ENCODE data around the gene TMEM175. TPM values are rescaled to one million over a fixed set of nuclear protein-coding genes. Genes with fewer than 3 reads are reported as not detected.

TMEM175 gene, protein sequence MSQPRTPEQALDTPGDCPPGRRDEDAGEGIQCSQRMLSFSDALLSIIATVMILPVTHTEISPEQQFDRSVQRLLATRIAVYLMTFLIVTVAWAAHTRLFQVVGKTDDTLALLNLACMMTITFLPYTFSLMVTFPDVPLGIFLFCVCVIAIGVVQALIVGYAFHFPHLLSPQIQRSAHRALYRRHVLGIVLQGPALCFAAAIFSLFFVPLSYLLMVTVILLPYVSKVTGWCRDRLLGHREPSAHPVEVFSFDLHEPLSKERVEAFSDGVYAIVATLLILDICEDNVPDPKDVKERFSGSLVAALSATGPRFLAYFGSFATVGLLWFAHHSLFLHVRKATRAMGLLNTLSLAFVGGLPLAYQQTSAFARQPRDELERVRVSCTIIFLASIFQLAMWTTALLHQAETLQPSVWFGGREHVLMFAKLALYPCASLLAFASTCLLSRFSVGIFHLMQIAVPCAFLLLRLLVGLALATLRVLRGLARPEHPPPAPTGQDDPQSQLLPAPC
- 146 TPM for polyA plus RNA-seq (2012; ENCODE audit: insufficient read depth, insufficient read length, low read depth)

GRCh38 chr4:931960-932712 lies at the start of gene TMEM175, which contains the start of gene GAK:
Gene TMEM175 (plus strand): TSS chr4:932460. CDS start chr4:947740, 15,280 bp downstream.
Gene GAK (minus strand): TSS chr4:932316. CDS start chr4:932187, 129 bp downstream.
- H3K27me3 ChIP-seq, result no peaks in the 10 kb centered on the region
- H3K9me3 ChIP-seq, result no peaks in the 10 kb centered on the region
- no peaks in the 10 kb centered on the region; the same call in 1 of the 2 replicates for H3K4me1 ChIP-seq
- peak; percentile 98 for DNase-seq
- TF ChIP-seq CTCF (IDR thresholded peaks at IDR 0.05; ENCODE audit: low read depth, low read length), result no peak
- no peaks in the 10 kb centered on the region; the same call in 1 of the 2 replicates for H3K36me3 ChIP-seq
- H3K4me3 ChIP-seq (ENCODE audit: low read depth, low read length), result peak within 1 kb of the TSS; percentile 96

DNA sequence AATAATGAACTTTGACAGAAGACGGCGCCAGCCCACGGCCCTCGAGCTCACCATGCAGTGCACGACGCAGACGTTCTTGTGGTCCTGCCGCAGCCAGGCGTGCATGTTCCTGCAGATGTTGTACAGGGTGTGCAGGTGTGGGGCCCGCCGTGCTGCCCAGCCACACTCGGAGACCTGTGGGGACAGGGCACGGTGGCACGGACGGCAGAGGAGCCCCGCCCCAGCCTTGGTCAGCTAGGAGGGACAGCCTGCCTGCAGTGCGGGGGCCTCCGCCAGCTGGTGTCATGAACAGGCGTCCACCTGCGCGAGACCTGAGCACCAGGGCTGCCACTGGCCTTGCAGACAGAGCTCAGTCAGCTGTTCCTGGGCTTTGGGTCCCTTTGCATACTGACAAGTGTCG lies 49.6 kb upstream of the TMEM175 start:
- Histone ChIP-seq H3K4me1 (no peaks in the 10 kb centered on the region), H3K27me3 (no peaks in the 10 kb centered on the region), H3K36me3 (peaks cover 33% of the 10 kb centered on the region), H3K4me3 (ENCODE audit: low read depth, low read length) (no peak overlapping the region), H3K9me3 (no peaks in the 10 kb centered on the region)
- no peak for DNase-seq
- TF ChIP-seq CTCF (IDR thresholded peaks at IDR 0.05; ENCODE audit: low read depth, low read length), result no peak

DNA sequence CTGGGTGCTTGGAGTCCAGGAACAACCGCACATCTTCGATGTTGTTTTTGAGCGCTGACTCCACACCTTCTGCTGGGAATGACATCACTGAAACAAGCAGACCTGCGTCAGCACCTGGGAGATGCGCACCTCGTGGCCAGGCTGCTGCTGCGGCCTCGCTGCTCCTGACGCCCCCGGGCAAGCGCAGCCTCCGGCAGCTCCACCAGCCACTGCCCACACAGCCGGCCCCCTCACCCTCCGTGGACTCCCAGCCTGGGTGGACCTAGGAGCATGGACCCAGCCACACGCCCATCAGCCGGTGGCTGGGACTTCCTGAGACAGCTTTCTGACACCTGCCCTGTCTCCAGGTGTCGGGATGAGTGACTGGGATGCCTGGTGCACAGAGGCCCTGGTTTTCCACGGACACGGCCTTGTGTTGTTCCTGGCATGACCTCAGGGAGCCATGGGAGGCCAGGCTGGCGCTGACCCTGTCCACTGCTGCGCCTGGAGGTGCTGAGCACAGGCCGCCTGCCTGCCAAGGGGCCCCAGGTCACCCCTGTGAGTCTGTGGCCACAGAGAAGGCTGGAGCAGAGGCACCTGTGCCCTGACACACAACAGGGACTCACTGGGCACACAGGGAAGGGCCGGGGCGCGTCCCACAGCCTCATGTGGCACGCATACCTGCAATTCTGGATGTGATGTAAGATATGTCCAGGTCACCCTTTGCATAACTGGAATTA lies 48.7 kb upstream of the TMEM175 start:
- no peak for TF ChIP-seq CTCF (IDR thresholded peaks at IDR 0.05; ENCODE audit: low read depth, low read length)
- Histone ChIP-seq H3K27me3 (no peaks in the 10 kb centered on the region), H3K4me1 (no peaks in the 10 kb centered on the region), H3K36me3 (peaks cover 41% of the 10 kb centered on the region), H3K9me3 (no peaks in the 10 kb centered on the region), H3K4me3 (ENCODE audit: low read depth, low read length) (no peak overlapping the region)
- DNase-seq, result no peak

- Histone ChIP-seq H3K36me3 (peaks cover 43% of the 10 kb centered on the region), H3K27me3 (no peaks in the 10 kb centered on the region), H3K4me3 (ENCODE audit: low read depth, low read length) (no peak overlapping the region), H3K9me3 (no peaks in the 10 kb centered on the region), H3K4me1 (no peaks in the 10 kb centered on the region)
- DNase-seq, result no peak
- TF ChIP-seq CTCF (IDR thresholded peaks at IDR 0.05; ENCODE audit: low read depth, low read length), result no peak
Measured at GRCh38 chr4:884259-884658, 48.0 kb upstream of the TMEM175 start.

- Histone ChIP-seq H3K27me3 (no peaks in the 10 kb centered on the region), H3K36me3 (peaks cover 47% of the 10 kb centered on the region), H3K4me3 (ENCODE audit: low read depth, low read length) (no peak overlapping the region), H3K9me3 (no peaks in the 10 kb centered on the region), H3K4me1 (no peaks in the 10 kb centered on the region)
- no peak for TF ChIP-seq CTCF (IDR thresholded peaks at IDR 0.05; ENCODE audit: low read depth, low read length)
- DNase-seq, result no peak
Measured at GRCh38 chr4:884896-885295, 47.4 kb upstream of the TMEM175 start.
